ENCODE results near the gene PRICKLE4.

DNA sequence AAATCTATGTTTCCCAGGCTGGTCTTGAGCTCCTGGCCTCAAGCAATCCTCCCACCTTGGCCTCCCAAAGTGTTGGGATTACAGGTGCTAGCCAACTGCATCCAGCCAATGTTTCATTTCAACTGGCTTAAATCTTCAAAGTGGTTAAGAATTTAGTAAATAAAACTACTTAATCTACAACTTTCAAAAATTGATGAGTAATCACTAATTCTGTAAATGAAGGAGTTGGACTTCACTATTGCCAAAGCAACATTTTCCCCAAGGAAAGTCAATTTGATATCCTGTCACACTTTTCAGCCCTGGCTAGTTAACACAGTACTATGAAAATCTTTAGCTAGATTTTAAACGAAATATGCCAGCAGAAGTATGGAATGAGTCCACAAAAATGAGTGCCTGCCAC lies 10.7 kb downstream of the PRICKLE4 start:
- TF ChIP-seq CTCF (IDR thresholded peaks at IDR 0.05; ENCODE audit: insufficient read depth, low read length, poor library complexity, severe bottlenecking), result no peak
- no peak for TF ChIP-seq EZH2phosphoT487 (conservative IDR thresholded peaks at IDR 0.05; ENCODE audit: low read length)
